GM23338 (cell line): ENCODE measurements around the gene LGALS1.

Experiments used
- CREB1 ChIP-seq: fragments of 250-450 bp; sonication (Bioruptor Pico); IDR thresholded peaks from 2 replicates; pipeline ENCODE4 v1.5.0; 2020; ENCODE audit warnings: low read depth, mild to moderate bottlenecking, moderate library complexity
- CTCF ChIP-seq, 2 experiments: fragments of 200-600 bp in 1 of 2; sonication (generic) in 1 of 2; conservative IDR thresholded peaks; 2 replicates each; pipeline versions ENCODE4 v1.5.1 to v1.6.1; 2016 to 2017; ENCODE audit warnings: antibody characterized with exemption in 2 of 2, low read depth in 2 of 2, mild to moderate bottlenecking in 2 of 2, moderate library complexity in 1 of 2
- EZH2 ChIP-seq: fragments of 200-600 bp; sonication (generic); IDR thresholded peaks from one replicate; pipeline ENCODE4 v1.8.0; 2017; ENCODE audit warnings: antibody characterized with exemption, mild to moderate bottlenecking, low read depth; ENCODE audit not compliant: unreplicated experiment
- EZH2phosphoT487 ChIP-seq: fragments of 200-600 bp; sonication (generic); IDR thresholded peaks from one replicate; pipeline ENCODE4 v1.8.1; 2018; ENCODE audit warnings: antibody characterized with exemption; ENCODE audit not compliant: unreplicated experiment
- JUNB ChIP-seq: IDR thresholded peaks from one replicate; pipeline ENCODE4 v1.6.1; 2016; ENCODE audit warnings: antibody characterized with exemption; ENCODE audit not compliant: unreplicated experiment
- NANOG ChIP-seq: IDR thresholded peaks from 2 replicates; pipeline ENCODE4 v1.6.1; 2016; ENCODE audit warnings: antibody characterized with exemption, borderline replicate concordance
- POLR2AphosphoS5 ChIP-seq: IDR thresholded peaks from 2 replicates; pipeline ENCODE4 v1.6.1; 2016; ENCODE audit warnings: antibody characterized with exemption, low read depth
- REST ChIP-seq: IDR thresholded peaks from one replicate; pipeline ENCODE4 v1.6.1; 2018; ENCODE audit warnings: antibody characterized with exemption; ENCODE audit not compliant: unreplicated experiment

- no peak for TF ChIP-seq CTCF (conservative IDR thresholded peaks at IDR 0.05; ENCODE audit: low read depth in 2 of 2)
- TF ChIP-seq POLR2AphosphoS5, result no peak
- no peak for TF ChIP-seq EZH2phosphoT487
- TF ChIP-seq EZH2, result no peak
- TF ChIP-seq CREB1 (CRISPR knock-in tag), result no peak
- no peak for TF ChIP-seq REST
- TF ChIP-seq JUNB, result no peak
- TF ChIP-seq NANOG, result no peak
Measured at GRCh38 chr22:37725551-37726240, 50.3 kb downstream of the LGALS1 start.
